ENCODE results near the gene CADPS.

CADPS gene

GRCh38 chr3:62812631-62813030, 62.6 kb downstream of the CADPS start:
- no peak overlapping the region for H3K27ac ChIP-seq
- TF ChIP-seq ZFX (IDR thresholded peaks at IDR 0.05; ENCODE audit: borderline replicate concordance) (no peak), CTCF (IDR thresholded peaks at IDR 0.05) (no peak)

- H3K27ac ChIP-seq = no peak overlapping the region
- TF ChIP-seq ZFX (IDR thresholded peaks at IDR 0.05; ENCODE audit: borderline replicate concordance) = no peak
- no peak for TF ChIP-seq CTCF (IDR thresholded peaks at IDR 0.05)
Observed at GRCh38 chr3:62811119-62811518, 64.1 kb downstream of the CADPS start.

- TF ChIP-seq CTCF (IDR thresholded peaks at IDR 0.05) (no peak), ZFX (IDR thresholded peaks at IDR 0.05; ENCODE audit: borderline replicate concordance) (no peak)
- no peak overlapping the region for H3K27ac ChIP-seq
Observed at GRCh38 chr3:62809369-62809768, 65.8 kb downstream of the CADPS start.

- TF ChIP-seq ZFX (IDR thresholded peaks at IDR 0.05; ENCODE audit: borderline replicate concordance) = no peak
- H3K27ac ChIP-seq = no peak overlapping the region
Observed at GRCh38 chr3:62805580-62806277, 69.5 kb downstream of the CADPS start.

- TF ChIP-seq ZFX (IDR thresholded peaks at IDR 0.05; ENCODE audit: borderline replicate concordance) = no peak
- TF ChIP-seq CTCF (IDR thresholded peaks at IDR 0.05) = no peak
- H3K27ac ChIP-seq = no peak overlapping the region
Observed at GRCh38 chr3:62805106-62805505, 70.1 kb downstream of the CADPS start.

GRCh38 chr3:62803276-62803675, 71.9 kb downstream of the CADPS start:
- no peak for TF ChIP-seq CTCF (IDR thresholded peaks at IDR 0.05)
- TF ChIP-seq ZFX (IDR thresholded peaks at IDR 0.05; ENCODE audit: borderline replicate concordance) = no peak
- no peak overlapping the region for H3K27ac ChIP-seq

- H3K27ac ChIP-seq = no peak overlapping the region
- no peak for TF ChIP-seq ZFX (IDR thresholded peaks at IDR 0.05; ENCODE audit: borderline replicate concordance)
- TF ChIP-seq CTCF (IDR thresholded peaks at IDR 0.05) = no peak
Observed at GRCh38 chr3:62798000-62798399, 77.2 kb downstream of the CADPS start.

- H3K27ac ChIP-seq = no peak overlapping the region
- TF ChIP-seq CTCF (IDR thresholded peaks at IDR 0.05) (no peak), ZFX (IDR thresholded peaks at IDR 0.05; ENCODE audit: borderline replicate concordance) (no peak)
Observed at GRCh38 chr3:62797132-62797531, 78.1 kb downstream of the CADPS start.

Measured in 22Rv1 (cell line).